ENCODE data around the gene MBD3.
"Not testable (repeated sequence)": the region's sequence is repeated elsewhere in the genome, so short reads cannot be mapped to it uniquely, and the experiment has no call there.

MBD3 gene

GRCh38 chr19:1533510-1534150 lies 59.0 kb downstream of the MBD3 start:
- no peak for DNase-seq

- DNase-seq, result no peak
Measured at GRCh38 chr19:1532003-1532402, 60.7 kb downstream of the MBD3 start.

GRCh38 chr19:1531587-1531986 lies 61.1 kb downstream of the MBD3 start:
- DNase-seq, result no peak

- not testable (repeated sequence) for DNase-seq
Measured at GRCh38 chr19:1530856-1531255, 61.8 kb downstream of the MBD3 start.

GRCh38 chr19:1529430-1529816 lies 63.2 kb downstream of the MBD3 start:
- DNase-seq, result no peak

GRCh38 chr19:1528596-1529429 lies 63.9 kb downstream of the MBD3 start:
- no peak for DNase-seq

GRCh38 chr19:1527650-1528309 lies 64.9 kb downstream of the MBD3 start:
- DNase-seq, result no peak

GRCh38 chr19:1526979-1527649 lies 65.6 kb downstream of the MBD3 start:
- no peak for DNase-seq

GRCh38 chr19:1526066-1526778 lies 66.4 kb downstream of the MBD3 start:
- DNase-seq, result no peak

- DNase-seq, result no peak
Measured at GRCh38 chr19:1525343-1525742, 67.3 kb downstream of the MBD3 start.

- DNase-seq, result no peak
Measured at GRCh38 chr19:1524972-1525325, 67.7 kb downstream of the MBD3 start.

GRCh38 chr19:1524287-1524971 lies 68.2 kb downstream of the MBD3 start:
- no peak for DNase-seq

Data from NCI-H526 (cell line).